GM12892 (cell line): ENCODE measurements around the gene PPP1R3F.

Source experiments
- DNase-seq: peaks from one replicate; pipeline ENCODE4 v3.0.0; 2011; ENCODE audit not compliant: insufficient read length
- FAIRE-seq: peaks from 2 replicates; lab custom pipeline; 2011; peaks lifted over from hg19 to GRCh38; lab: Jason Lieb, UNC
- POLR2A ChIP-seq: IDR thresholded peaks from 2 replicates; pipeline ENCODE4 v1.6.1; 2011; ENCODE audit warnings: low read depth, low read length, control low read depth
- POLR2AphosphoS5 ChIP-seq: IDR thresholded peaks from 2 replicates; pipeline ENCODE4 v1.6.1; 2011; ENCODE audit warnings: low read depth, low read length, control low read depth
- TAF1 ChIP-seq: IDR thresholded peaks from 2 replicates; pipeline ENCODE4 v1.6.1; 2011; ENCODE audit warnings: low read depth, mild to moderate bottlenecking, control low read depth, low read length, borderline replicate concordance

Gene PPP1R3F

GRCh38 chrX:49250578-49250977, 19.0 kb upstream of the PPP1R3F start:
- TF ChIP-seq TAF1 (no peak), POLR2AphosphoS5 (no peak), POLR2A (no peak)
- no peak for DNase-seq
- no peak for FAIRE-seq

GRCh38 chrX:49251325-49251724, 18.3 kb upstream of the PPP1R3F start:
- no peak for FAIRE-seq

GRCh38 chrX:49254639-49255038, 15.0 kb upstream of the PPP1R3F start:
- no peak for DNase-seq
- TF ChIP-seq POLR2AphosphoS5 = no peak
- no peak for FAIRE-seq

More at GRCh38 chrX:49251325-49251724, 18.3 kb upstream of the PPP1R3F start:
- TF ChIP-seq POLR2A = no peak
- no peak for TF ChIP-seq POLR2AphosphoS5
- no peak for TF ChIP-seq TAF1
- no peak for DNase-seq

GRCh38 chrX:49256268-49256995, 13.2 kb upstream of the PPP1R3F start:
- FAIRE-seq (no peak), DNase-seq (no peak)
- TF ChIP-seq POLR2A = no peak
- TF ChIP-seq TAF1 = no peak
- TF ChIP-seq POLR2AphosphoS5 = no peak

GRCh38 chrX:49257074-49257790, 12.4 kb upstream of the PPP1R3F start:
- no peak for FAIRE-seq
- no peak for DNase-seq
- no peak for TF ChIP-seq TAF1
- TF ChIP-seq POLR2A = no peak
- no peak for TF ChIP-seq POLR2AphosphoS5

- FAIRE-seq (no peak), DNase-seq (no peak)
- TF ChIP-seq POLR2A (no peak), POLR2AphosphoS5 (no peak)
These were observed 11.5 kb upstream of the PPP1R3F start for GRCh38 chrX:49257846-49258748.

- FAIRE-seq (no peak), DNase-seq (no peak)
- TF ChIP-seq POLR2A = no peak
- no peak for TF ChIP-seq TAF1
- no peak for TF ChIP-seq POLR2AphosphoS5
These were observed 10.9 kb upstream of the PPP1R3F start for GRCh38 chrX:49258749-49259124.

- FAIRE-seq (no peak), DNase-seq (no peak)
- no peak for TF ChIP-seq POLR2AphosphoS5
These were observed 9.2 kb upstream of the PPP1R3F start for GRCh38 chrX:49260221-49260985.

GRCh38 chrX:49262603-49263002, 7.0 kb upstream of the PPP1R3F start:
- DNase-seq (no peak), FAIRE-seq (no peak)
- TF ChIP-seq POLR2AphosphoS5 (no peak), TAF1 (no peak), POLR2A (no peak)

- no peak for TF ChIP-seq POLR2A
- TF ChIP-seq TAF1 = no peak
- TF ChIP-seq POLR2AphosphoS5 = no peak
- no peak for DNase-seq
- no peak for FAIRE-seq
These were observed 6.0 kb upstream of the PPP1R3F start for GRCh38 chrX:49263631-49264030.

GRCh38 chrX:49264460-49264859, 5.1 kb upstream of the PPP1R3F start, which contains the start of gene FOXP3:
Gene FOXP3 (minus strand): TSS chrX:49264710. CDS start chrX:49258505, 6,205 bp downstream.
- DNase-seq (no peak), FAIRE-seq (no peak)

More at GRCh38 chrX:49264460-49264859, 5.1 kb upstream of the PPP1R3F start, which contains the start of gene FOXP3:
- TF ChIP-seq POLR2AphosphoS5 (no peak), TAF1 (no peak), POLR2A (no peak)
